H1 (cell line): ENCODE data around the gene MAP3K3. TPM values are rescaled to one million over a fixed set of nuclear protein-coding genes. Genes with fewer than 3 reads are reported as not detected.

Experiments used
- CTCF ChIA-PET: fragments of 300-600 bp; sonication (Branson Sonifier 250); formaldehyde crosslinking; loops from one replicate; lab custom pipeline; 2021; ENCODE audit not compliant: partially characterized antibody; lab: Charles Lee
- POLR2A ChIA-PET: fragments of 300-600 bp; sonication (Branson Sonifier 250); formaldehyde crosslinking; loops from one replicate; lab custom pipeline; 2021; ENCODE audit warnings: inconsistent platforms; ENCODE audit not compliant: partially characterized antibody; lab: Charles Lee
- DNase-seq, 2 experiments: peaks; one replicate each; pipeline versions ENCODE4 v3.0.0 to v3.0.0-alpha.2; 2010 to 2022; ENCODE audit warnings: low spot score in 2 of 2, low read depth in 1 of 2, mixed read lengths in 1 of 2
- FAIRE-seq: peaks from 2 replicates; lab custom pipeline; 2011; peaks lifted over from hg19 to GRCh38; lab: Jason Lieb, UNC
- H2AFZ ChIP-seq: 2 replicates; pipeline ENCODE4 v1.8.1; 2012; ENCODE audit warnings: low read length, inconsistent platforms
- H2AK5ac ChIP-seq: 2 replicates; pipeline ENCODE4 v1.6.1; 2013; ENCODE audit warnings: low read depth, low read length
- H2BK120ac ChIP-seq: replicated peaks from 2 replicates; pipeline ENCODE3; 2013; ENCODE audit warnings: low read depth, low read length, inconsistent platforms
- H2BK12ac ChIP-seq: 2 replicates; pipeline ENCODE4 v1.6.1; 2013; ENCODE audit warnings: low read depth, low read length
- H2BK15ac ChIP-seq: 2 replicates; pipeline ENCODE4 v1.6.1; 2013; ENCODE audit warnings: low read length
- H2BK20ac ChIP-seq: 2 replicates; pipeline ENCODE4 v1.6.1; 2013; ENCODE audit warnings: low read length
- H2BK5ac ChIP-seq: 2 replicates; pipeline ENCODE4 v1.6.1; 2013; ENCODE audit warnings: low read depth, low read length
- H3K14ac ChIP-seq: 2 replicates; pipeline ENCODE4 v1.6.1; 2013; ENCODE audit warnings: inconsistent platforms; ENCODE audit not compliant: insufficient read length
- H3K18ac ChIP-seq: 2 replicates; pipeline ENCODE4 v1.6.1; 2013; ENCODE audit warnings: low read length; ENCODE audit errors: extremely low read depth
- H3K23ac ChIP-seq: 2 replicates; pipeline ENCODE4 v1.6.1; 2013; ENCODE audit warnings: inconsistent platforms; ENCODE audit not compliant: insufficient read length
- H3K23me2 ChIP-seq: 2 replicates; pipeline ENCODE4 v1.6.1; 2013; ENCODE audit warnings: low read depth, low read length
- H3K27ac ChIP-seq: 2 replicates; pipeline ENCODE4 v1.6.1; 2011; ENCODE audit warnings: low read depth, low read length, inconsistent platforms
- H3K27me3 ChIP-seq, 4 experiments: replicated peaks in 1 of 4; 1 replicate in 1 of 4; 2 replicates in 3 of 4; pipeline versions ENCODE4 v1.6.1 to v1.8.1; 2011 to 2013; ENCODE audit warnings: low read length in 3 of 4, mild to moderate bottlenecking in 3 of 4, inconsistent platforms in 2 of 4, mixed read lengths in 2 of 4, moderate library complexity in 1 of 4; ENCODE audit not compliant: control insufficient read depth in 3 of 4, insufficient read depth in 3 of 4; ENCODE audit errors: extremely low read depth in 1 of 4
- H3K36me3 ChIP-seq, 4 experiments: 2 replicates each; pipeline versions ENCODE4 v1.6.1 to v1.8.1; 2011 to 2013; ENCODE audit warnings: mild to moderate bottlenecking in 4 of 4, low read length in 3 of 4, moderate library complexity in 2 of 4, control low read depth in 1 of 4, inconsistent platforms in 1 of 4; ENCODE audit not compliant: insufficient read depth in 4 of 4, control insufficient read depth in 2 of 4
- H3K4ac ChIP-seq: replicated peaks from 2 replicates; pipeline ENCODE3; 2013; ENCODE audit warnings: low read length, low read depth, mixed read lengths, inconsistent platforms; ENCODE audit not compliant: insufficient read length
- H3K4me1 ChIP-seq, 4 experiments: replicated peaks in 1 of 4; 1 replicate in 1 of 4; 2 replicates in 3 of 4; pipeline versions ENCODE4 v1.6.1 to v1.8.1; 2011 to 2013; ENCODE audit warnings: low read length in 3 of 4, inconsistent platforms in 2 of 4, mixed read lengths in 1 of 4; ENCODE audit not compliant: insufficient read depth in 4 of 4, control insufficient read depth in 3 of 4
- H3K4me2 ChIP-seq, 2 experiments: 2 replicates each; pipeline versions ENCODE4 v1.6.1 to v1.8.1; 2011 to 2013; ENCODE audit warnings: low read depth in 2 of 2, low read length in 2 of 2, control low read depth in 1 of 2, inconsistent platforms in 1 of 2, mild to moderate bottlenecking in 1 of 2; ENCODE audit not compliant: insufficient read depth in 1 of 2
- H3K4me3 ChIP-seq, 4 experiments: fragments of 200-600, 300-600 bp in 1 of 4; sonication (generic), shearing (Covaris generic), sonication (Bioruptor Twin) in 1 of 4; 2 replicates each; pipeline versions ENCODE4 v1.5.1 to v1.8.1; 2011 to 2016; ENCODE audit warnings: low read length in 4 of 4, low read depth in 3 of 4, control low read depth in 2 of 4, inconsistent platforms in 2 of 4, mild to moderate bottlenecking in 2 of 4, mixed read lengths in 1 of 4, moderate library complexity in 1 of 4; ENCODE audit not compliant: insufficient read depth in 2 of 4; ENCODE audit errors: extremely low read depth in 1 of 4
- H3K56ac ChIP-seq: replicated peaks from 2 replicates; pipeline ENCODE3; 2013; ENCODE audit warnings: low read depth, mild to moderate bottlenecking, mixed read lengths, low read length, inconsistent platforms; ENCODE audit not compliant: insufficient read length
- H3K79me1 ChIP-seq: 2 replicates; pipeline ENCODE4 v1.6.1; 2013; ENCODE audit warnings: low read depth, low read length, control low read depth
- H3K79me2 ChIP-seq, 2 experiments: 2 replicates each; pipeline versions ENCODE4 v1.6.1 to v1.8.1; 2012 to 2013; ENCODE audit warnings: low read length in 2 of 2, mild to moderate bottlenecking in 2 of 2, inconsistent platforms in 1 of 2; ENCODE audit not compliant: insufficient read depth in 2 of 2, control insufficient read depth in 1 of 2
- H3K9ac ChIP-seq, 4 experiments: replicated peaks in 1 of 4; 1 replicate in 1 of 4; 2 replicates in 3 of 4; pipeline versions ENCODE4 v1.6.1 to v1.8.1; 2011 to 2013; ENCODE audit warnings: low read depth in 3 of 4, low read length in 3 of 4, control low read depth in 2 of 4, mild to moderate bottlenecking in 2 of 4, moderate library complexity in 2 of 4, inconsistent platforms in 1 of 4; ENCODE audit errors: extremely low read depth in 1 of 4
- H3K9me3 ChIP-seq, 2 experiments: 2 replicates each; pipeline versions ENCODE4 v1.6.1 to v1.8.1; 2012 to 2013; ENCODE audit warnings: mild to moderate bottlenecking in 2 of 2, moderate library complexity in 2 of 2, control low read depth in 1 of 2, inconsistent platforms in 1 of 2, low read depth in 1 of 2, low read length in 1 of 2, mixed read lengths in 1 of 2; ENCODE audit not compliant: insufficient read depth in 2 of 2
- H4K20me1 ChIP-seq, 2 experiments: replicated peaks in 1 of 2; 2 replicates each; pipeline versions ENCODE3 to v1.8.1; 2011 to 2013; ENCODE audit warnings: inconsistent platforms in 2 of 2, low read length in 2 of 2, mild to moderate bottlenecking in 1 of 2; ENCODE audit not compliant: insufficient read depth in 2 of 2, control insufficient read depth in 1 of 2
- H4K5ac ChIP-seq: 2 replicates; pipeline ENCODE4 v1.6.1; 2013; ENCODE audit warnings: low read length, low read depth, mixed read lengths, inconsistent platforms; ENCODE audit not compliant: insufficient read length
- H4K8ac ChIP-seq: 2 replicates; pipeline ENCODE4 v1.8.0; 2013; ENCODE audit warnings: mild to moderate bottlenecking, moderate library complexity, low read length, inconsistent platforms; ENCODE audit not compliant: insufficient read depth; ENCODE audit errors: extremely low read depth
- H4K91ac ChIP-seq: replicated peaks from 2 replicates; pipeline ENCODE3; 2013; ENCODE audit warnings: low read length, mixed read lengths, inconsistent platforms; ENCODE audit not compliant: insufficient read length
- ATF2 ChIP-seq: IDR thresholded peaks from 2 replicates; pipeline ENCODE4 v1.6.1; 2012; ENCODE audit warnings: low read length, inconsistent platforms
- BACH1 ChIP-seq: IDR thresholded peaks from 2 replicates; pipeline ENCODE4 v1.6.1; 2012; ENCODE audit warnings: low read length, improper control_type of control experiment
- CBX5 ChIP-seq: fragments of 300-800, 300-1000 bp; sonication (generic); IDR thresholded peaks from 2 replicates; pipeline ENCODE4 v1.7.1; 2016; ENCODE audit warnings: antibody characterized with exemption, low read length, low read depth
- CTBP2 ChIP-seq: IDR thresholded peaks from 2 replicates; pipeline ENCODE4 v1.7.0; 2011; ENCODE audit warnings: borderline replicate concordance, mild to moderate bottlenecking, moderate library complexity, mixed read lengths, low read length; ENCODE audit not compliant: insufficient read depth, insufficient read length
- CTCF ChIP-seq, 3 experiments: IDR thresholded peaks; 1 replicate in 2 of 3; 2 replicates in 1 of 3; pipeline versions ENCODE4 v1.5.1 to v1.6.1; 2011; ENCODE audit warnings: low read length in 3 of 3, mild to moderate bottlenecking in 3 of 3, inconsistent platforms in 2 of 3, low read depth in 1 of 3, moderate library complexity in 1 of 3; ENCODE audit not compliant: insufficient read depth in 1 of 3; ENCODE audit errors: control extremely low read depth in 1 of 3
- PHF8 ChIP-seq: fragments of 200-600 bp; sonication (generic); conservative IDR thresholded peaks from 2 replicates; pipeline ENCODE4 v1.7.1; 2012; ENCODE audit warnings: low read depth, mild to moderate bottlenecking, inconsistent platforms, low read length, moderate library complexity
- RAD21 ChIP-seq, 2 experiments: IDR thresholded peaks in 1 of 2; conservative IDR thresholded peaks in 1 of 2; 2 replicates each; pipeline ENCODE4 v1.6.1; 2011; ENCODE audit warnings: low read depth in 2 of 2, low read length in 2 of 2, improper control_type of control experiment in 1 of 2, inconsistent platforms in 1 of 2, mild to moderate bottlenecking in 1 of 2, moderate library complexity in 1 of 2
- SRF ChIP-seq: IDR thresholded peaks from 2 replicates; pipeline ENCODE4 v1.6.1; 2011; ENCODE audit warnings: mild to moderate bottlenecking, low read depth, low read length, moderate library complexity
- TCF12 ChIP-seq: IDR thresholded peaks from 2 replicates; pipeline ENCODE4 v1.6.1; 2011; ENCODE audit warnings: low read depth, mild to moderate bottlenecking, low read length
- WGBS, 2 experiments: shearing (Covaris generic) in 1 of 2; methylation state at CpG; one replicate each; pipeline versions ENCODE4 v1.1.6 to v1.1.7; 2013 to 2015; ENCODE audit warnings: low lambda C conversion rate in 2 of 2, mixed read lengths in 2 of 2, inconsistent platforms in 1 of 2, low coverage in 1 of 2, missing lambda C conversion rate in 1 of 2; ENCODE audit not compliant: insufficient replicate concordance in 2 of 2, insufficient coverage in 1 of 2, insufficient read length in 1 of 2; ENCODE audit errors: extremely low coverage in 1 of 2, missing lambda C conversion rate in 1 of 2; 5-methylcytosine and 5-hydroxymethylcytosine counted together
- polyA plus RNA-seq, 7 experiments: library from polyadenylated mRNA; depleted of rRNA in 3 of 7; stranded (reverse) in 5 of 7; unstranded in 2 of 7; fragments of >200 nt in 5 of 7; fragments of 200-250 nt in 2 of 7; gene quantifications; 1 replicate in 5 of 7; 2 replicates in 1 of 7; 4 replicates in 1 of 7; pipeline versions ENCODE4 v1.2.1 to v1.2.3, GENCODE V29; 2011 to 2013; ENCODE audit warnings: missing spikeins in 2 of 7, mixed read lengths in 2 of 7
- total RNA-seq: library from RNA; stranded (reverse); fragmentation: NEBNext Ultra II Directional; extraction: Animal tissue kit (Norgen Biotek cat#: 25700); gene quantifications from 2 replicates; pipeline ENCODE4 v1.2.1, GENCODE V29; 2021

MAP3K3 gene
- total and polyA plus RNA-seq, 2 of the 8 experiments (the other 6 are each of a cell fraction or from before 2014, with no cell fraction given) = 10.3 to 21.0 TPM

GRCh38 chr17:63709110-63709509 lies 86.9 kb downstream of the MAP3K3 start:
- H4K5ac ChIP-seq = no peak overlapping the region
- ChIA-PET POLR2A (interaction anchor here (1.3 to 2.4 kb wide), 4 partner anchors 8 to 118 kb away, joined by 3 to 21 read pairs (median 6); partner anchors contain the start of gene LIMD2), CTCF (interaction anchor here (0.7 to 7.0 kb wide), 4 partner anchors 8 to 89 kb away, joined by 3 to 65 read pairs (median 18); partner anchors contain the start of gene LIMD2)
- no peak overlapping the region for H3K18ac ChIP-seq
- DNase-seq (no peak), FAIRE-seq (no peak)
- no peak overlapping the region for H3K4ac ChIP-seq
- H2AK5ac ChIP-seq = no peak overlapping the region
- H3K4me3 ChIP-seq = no peak overlapping the region
- no peak overlapping the region for H3K4me2 ChIP-seq
- no peaks in the 10 kb centered on the region for H3K23me2 ChIP-seq
- H3K9me3 ChIP-seq = no peaks in the 10 kb centered on the region
- no peak overlapping the region for H2BK20ac ChIP-seq
- H3K79me1 ChIP-seq = 0 out of 2 replicates have a peak, but pooled peaks cover 2% of the 10 kb centered on the region
- H3K4me1 ChIP-seq = no peaks in the 10 kb centered on the region
- no peak overlapping the region for H3K14ac ChIP-seq
- H2BK12ac ChIP-seq = no peak overlapping the region
- no peak overlapping the region for H4K91ac ChIP-seq
- peaks cover 6 to 16% (median 11%) of the 10 kb centered on the region in 4 experiments; a peak in 7 of 8 replicates for H3K36me3 ChIP-seq
- no peaks in the 10 kb centered on the region for H3K27me3 ChIP-seq
- H2BK5ac ChIP-seq = no peak overlapping the region
- no peak overlapping the region for H3K27ac ChIP-seq
- H2BK120ac ChIP-seq = no peak overlapping the region
- H4K8ac ChIP-seq = no peak overlapping the region
- peaks cover 0 to 5% of the 10 kb centered on the region in 2 experiments for H4K20me1 ChIP-seq
- no peak overlapping the region for H3K9ac ChIP-seq
- WGBS, 2 experiments = 94% methylated on average over 6 of the region's 6 CpGs; no CpG with 5 or more reads in 1 of the 2 experiments
- no peak overlapping the region for H3K23ac ChIP-seq
- no peak overlapping the region for H2BK15ac ChIP-seq
- H2AFZ ChIP-seq = no peak overlapping the region
- H3K79me2 ChIP-seq = no peaks in the 10 kb centered on the region
- no peak overlapping the region for H3K56ac ChIP-seq
- TF ChIP-seq RAD21 (IDR thresholded peaks at IDR 0.05 in 1 of 2, conservative IDR thresholded peaks at IDR 0.05 in 1 of 2; ENCODE audit: low read depth in 2 of 2, low read length in 2 of 2) (no peak), PHF8 (no peak), SRF (no peak), CBX5 (no peak), ATF2 (no peak), TCF12 (no peak), CTCF (IDR thresholded peaks at IDR 0.05; ENCODE audit: control extremely low read depth in 1 of 3, insufficient read depth in 1 of 3, low read depth in 1 of 3, low read length in 3 of 3) (no peak), BACH1 (no peak), CTBP2 (no peak)
